ENCODE measurements around the gene FAM81A.
"Not testable (repeated sequence)": the region's sequence is repeated elsewhere in the genome, so short reads cannot be mapped to it uniquely, and the experiment has no call there.

FAM81A gene

GRCh38 chr15:59484399-59484798 lies 46.4 kb downstream of the FAM81A start:
- Histone ChIP-seq H3K4me3 (replicated peaks; ENCODE audit: insufficient read depth, low read length) (no peak overlapping the region), H3K27me3 (ENCODE audit: insufficient read depth, poor library complexity, severe bottlenecking) (peaks cover 9% of the 10 kb centered on the region), H3K27ac (replicated peaks) (no peak overlapping the region)
- no peak for TF ChIP-seq REST (IDR thresholded peaks at IDR 0.05; ENCODE audit: insufficient replicate concordance, low read depth)
- no peak for TF ChIP-seq POLR2AphosphoS5 (IDR thresholded peaks at IDR 0.05; ENCODE audit: low read depth)
- no peak for TF ChIP-seq CTCF (IDR thresholded peaks at IDR 0.05; ENCODE audit: insufficient read depth, low read length)
- TF ChIP-seq SPI1 (IDR thresholded peaks at IDR 0.05; ENCODE audit: borderline replicate concordance, low read depth), result no peak
- no peak for TF ChIP-seq GABPA (IDR thresholded peaks at IDR 0.05; ENCODE audit: low read depth)
- DNase-seq (ENCODE audit: low read depth in 1 of 2, low spot score in 1 of 2), result no peak

- Histone ChIP-seq H3K4me3 (replicated peaks; ENCODE audit: insufficient read depth, low read length) (no peak overlapping the region), H3K27ac (replicated peaks) (no peak overlapping the region), H3K27me3 (ENCODE audit: insufficient read depth, poor library complexity, severe bottlenecking) (peaks cover 9% of the 10 kb centered on the region)
- no peak for DNase-seq (ENCODE audit: low read depth in 1 of 2, low spot score in 1 of 2)
- TF ChIP-seq REST (IDR thresholded peaks at IDR 0.05; ENCODE audit: insufficient replicate concordance, low read depth) (no peak), SPI1 (IDR thresholded peaks at IDR 0.05; ENCODE audit: borderline replicate concordance, low read depth) (no peak), GABPA (IDR thresholded peaks at IDR 0.05; ENCODE audit: low read depth) (no peak), POLR2AphosphoS5 (IDR thresholded peaks at IDR 0.05; ENCODE audit: low read depth) (no peak), CTCF (IDR thresholded peaks at IDR 0.05; ENCODE audit: insufficient read depth, low read length) (no peak)
These were observed 47.0 kb downstream of the FAM81A start for GRCh38 chr15:59485036-59485435.

GRCh38 chr15:59489485-59489884 lies 51.5 kb downstream of the FAM81A start:
- not testable (repeated sequence) for H3K27ac ChIP-seq (replicated peaks); H3K27me3 ChIP-seq (ENCODE audit: insufficient read depth, poor library complexity, severe bottlenecking); DNase-seq (ENCODE audit: low read depth in 1 of 2, low spot score in 1 of 2); H3K4me3 ChIP-seq (replicated peaks; ENCODE audit: insufficient read depth, low read length)

GRCh38 chr15:59491062-59491461 lies 53.1 kb downstream of the FAM81A start:
- DNase-seq (ENCODE audit: low read depth in 1 of 2, low spot score in 1 of 2), result no peak
- H3K4me3 ChIP-seq (replicated peaks; ENCODE audit: insufficient read depth, low read length), result no peak overlapping the region
- TF ChIP-seq GABPA (IDR thresholded peaks at IDR 0.05; ENCODE audit: low read depth) (no peak), CTCF (IDR thresholded peaks at IDR 0.05; ENCODE audit: insufficient read depth, low read length) (no peak), SPI1 (IDR thresholded peaks at IDR 0.05; ENCODE audit: borderline replicate concordance, low read depth) (no peak), POLR2AphosphoS5 (IDR thresholded peaks at IDR 0.05; ENCODE audit: low read depth) (no peak), REST (IDR thresholded peaks at IDR 0.05; ENCODE audit: insufficient replicate concordance, low read depth) (no peak)
- H3K27ac ChIP-seq (replicated peaks), result no peak overlapping the region
- H3K27me3 ChIP-seq (ENCODE audit: insufficient read depth, poor library complexity, severe bottlenecking), result peaks cover 3% of the 10 kb centered on the region

All from HL-60 (cell line).